Brain microvascular endothelial cell (primary cell): Measurements from ENCODE around the gene FGD4.

Experiments used
- DNase-seq: peaks from one replicate; pipeline ENCODE4 v3.0.0-alpha.2; 2020
- H3K27ac ChIP-seq: fragments of 250-450 bp; sonication (Bioruptor Pico); 2 replicates; pipeline ENCODE4 v1.5.1; 2020; ENCODE audit warnings: mild to moderate bottlenecking, moderate library complexity
- H3K27me3 ChIP-seq: fragments of 250-450 bp; sonication (Bioruptor Pico); replicated peaks from 2 replicates; pipeline ENCODE4 v1.5.1; 2020; ENCODE audit warnings: mild to moderate bottlenecking
- H3K36me3 ChIP-seq: fragments of 250-450 bp; sonication (Bioruptor Pico); replicated peaks from 2 replicates; pipeline ENCODE4 v1.5.1; 2020; ENCODE audit warnings: mild to moderate bottlenecking
- H3K4me3 ChIP-seq: 2 replicates; pipeline ENCODE4 v1.5.1; 2011; ENCODE audit warnings: low read depth, mild to moderate bottlenecking, control low read depth, low read length, moderate library complexity
- CTCF ChIP-seq: IDR thresholded peaks from 2 replicates; pipeline ENCODE4 v1.5.1; 2011; ENCODE audit warnings: low read depth, mild to moderate bottlenecking, moderate library complexity, low read length, control low read depth, inconsistent platforms; ENCODE audit errors: missing control alignments
- in situ Hi-C: cut with HindIII; loops from 2 replicates; pipeline ENCODE4 v1.10.0; 2017; ENCODE audit warnings: low sequenced_read_pairs, low pct_ligation_motif_present

FGD4 gene

GRCh38 chr12:32641287-32641901 is 242.0 kb downstream of the FGD4 start:
- H3K27me3 ChIP-seq: no peaks in the 10 kb centered on the region
- DNase-seq: no peak
- no peak for TF ChIP-seq CTCF
- in situ Hi-C loops: no loop called here
- H3K4me3 ChIP-seq: no peak overlapping the region
- H3K27ac ChIP-seq: no peak overlapping the region
- H3K36me3 ChIP-seq: peaks cover 24% of the 10 kb centered on the region

GRCh38 chr12:32644431-32644830 is 245.1 kb downstream of the FGD4 start:
- in situ Hi-C loops: no loop called here
- peaks cover 10% of the 10 kb centered on the region for H3K36me3 ChIP-seq

GRCh38 chr12:32647275-32647674 is 247.9 kb downstream of the FGD4 start:
- in situ Hi-C loops: no loop called here
- H3K27me3 ChIP-seq: no peaks in the 10 kb centered on the region
- H3K36me3 ChIP-seq: peaks cover 2% of the 10 kb centered on the region
- no peak overlapping the region for H3K4me3 ChIP-seq
- TF ChIP-seq CTCF: no peak
- H3K27ac ChIP-seq: no peak overlapping the region
- no peak for DNase-seq

More at GRCh38 chr12:32644431-32644830, 245.1 kb downstream of the FGD4 start:
- TF ChIP-seq CTCF: no peak
- Histone ChIP-seq H3K27ac (no peak overlapping the region), H3K4me3 (no peak overlapping the region), H3K27me3 (no peaks in the 10 kb centered on the region)
- peak; percentile 59 for DNase-seq

GRCh38 chr12:32650508-32650907 is 251.2 kb downstream of the FGD4 start:
- Histone ChIP-seq H3K27me3 (no peaks in the 10 kb centered on the region), H3K36me3 (no peaks in the 10 kb centered on the region), H3K27ac (no peak overlapping the region), H3K4me3 (no peak overlapping the region)
- no peak for DNase-seq
- in situ Hi-C loops: no loop called here
- no peak for TF ChIP-seq CTCF

GRCh38 chr12:32651151-32651955 is 252.0 kb downstream of the FGD4 start:
- no peak for DNase-seq
- Histone ChIP-seq H3K36me3 (no peaks in the 10 kb centered on the region), H3K27ac (no peak overlapping the region), H3K27me3 (no peaks in the 10 kb centered on the region), H3K4me3 (no peak overlapping the region)
- in situ Hi-C loops: no loop called here
- TF ChIP-seq CTCF: no peak
